ENCODE measurements around the gene ELK3.

DNA sequence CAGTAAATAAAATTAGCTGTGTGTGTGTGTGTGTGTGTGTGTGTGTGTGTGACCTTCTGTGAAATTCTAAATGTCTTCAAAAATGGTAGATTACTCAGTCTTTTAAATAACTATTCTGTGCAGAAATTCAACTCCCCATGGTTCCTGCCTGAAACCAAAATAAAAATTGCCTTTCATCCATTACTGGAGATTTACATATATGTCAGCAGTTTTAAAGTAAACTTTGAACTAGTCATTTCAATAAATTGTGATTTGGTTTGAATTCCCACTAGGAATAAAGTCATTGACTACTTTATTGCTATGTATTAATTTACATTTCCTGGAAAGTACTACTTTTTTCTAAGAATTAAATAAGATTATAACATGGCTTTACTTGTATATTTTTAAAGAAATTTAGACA is 5.3 kb downstream of the ELK3 start:
- TF ChIP-seq, protein P1, sequence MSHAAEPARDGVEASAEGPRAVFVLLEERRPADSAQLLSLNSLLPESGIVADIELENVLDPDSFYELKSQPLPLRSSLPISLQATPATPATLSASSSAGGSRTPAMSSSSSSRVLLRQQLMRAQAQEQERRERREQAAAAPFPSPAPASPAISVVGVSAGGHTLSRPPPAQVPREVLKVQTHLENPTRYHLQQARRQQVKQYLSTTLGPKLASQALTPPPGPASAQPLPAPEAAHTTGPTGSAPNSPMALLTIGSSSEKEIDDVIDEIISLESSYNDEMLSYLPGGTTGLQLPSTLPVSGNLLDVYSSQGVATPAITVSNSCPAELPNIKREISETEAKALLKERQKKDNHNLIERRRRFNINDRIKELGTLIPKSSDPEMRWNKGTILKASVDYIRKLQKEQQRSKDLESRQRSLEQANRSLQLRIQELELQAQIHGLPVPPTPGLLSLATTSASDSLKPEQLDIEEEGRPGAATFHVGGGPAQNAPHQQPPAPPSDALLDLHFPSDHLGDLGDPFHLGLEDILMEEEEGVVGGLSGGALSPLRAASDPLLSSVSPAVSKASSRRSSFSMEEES (CRISPR knock-in tag; IDR thresholded peaks at IDR 0.05), result no peak
- TF ChIP-seq DPF2 (IDR thresholded peaks at IDR 0.05) (no peak), POLR2H (tag; IDR thresholded peaks at IDR 0.05; ENCODE audit: low read depth) (no peak)
